Measurements from ENCODE around the gene TBC1D4. TPM values are rescaled to one million over a fixed set of nuclear protein-coding genes. Genes with fewer than 3 reads are reported as not detected.
A peak's percentile ranks its signal among the peaks of the same experiment; 100 is the strongest.

Gene TBC1D4
- total RNA-seq, 1 donor from 2014 or later: 5.3 TPM

DNA sequence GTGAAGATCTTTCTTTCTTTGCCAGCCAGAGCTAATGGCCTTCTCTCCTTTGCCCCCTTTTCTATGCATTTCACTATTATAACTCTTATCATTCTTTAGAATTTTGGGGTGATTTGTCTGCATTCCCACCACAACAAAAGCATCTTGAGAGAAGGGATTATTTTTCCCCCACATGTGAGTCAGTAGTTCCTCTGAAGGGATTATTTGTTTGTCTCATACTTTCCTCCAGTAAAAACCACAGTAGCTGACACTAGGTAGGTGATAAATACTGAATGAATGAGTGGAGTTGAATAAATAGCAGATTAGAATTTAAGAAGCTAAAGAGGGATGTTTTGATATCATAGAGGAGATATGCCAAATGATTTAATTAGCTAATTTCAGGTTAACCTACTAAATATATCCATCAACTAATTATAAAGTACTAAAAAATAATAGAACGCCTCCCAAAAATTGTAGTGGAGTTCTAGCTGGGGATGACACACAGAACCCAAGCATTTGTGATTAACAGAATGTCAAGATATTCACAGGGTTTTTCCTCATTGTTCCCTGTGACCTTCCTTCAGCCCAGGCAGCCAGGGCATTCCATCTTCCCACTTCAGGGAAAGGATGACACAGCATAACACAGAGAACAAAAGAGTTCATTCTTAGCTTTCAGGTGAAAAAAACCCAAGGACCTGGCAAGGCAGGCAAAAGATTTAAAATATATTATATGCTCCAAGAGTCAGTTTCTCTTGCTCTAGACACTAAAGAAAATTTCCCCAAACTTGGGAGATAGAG is 3.5 kb upstream of the TBC1D4 start:
- H3K4me3 Mint-ChIP-seq (ENCODE audit: unreplicated experiment): no peak overlapping the region
- H3K27me3 Mint-ChIP-seq (ENCODE audit: unreplicated experiment): no peaks in the 10 kb centered on the region
- H3K9me3 Mint-ChIP-seq (ENCODE audit: unreplicated experiment): no peaks in the 10 kb centered on the region
- no peaks in the 10 kb centered on the region for H3K36me3 Mint-ChIP-seq (ENCODE audit: unreplicated experiment)
- H3K4me1 Mint-ChIP-seq (ENCODE audit: unreplicated experiment): peaks cover 15% of the 10 kb centered on the region
- DNase-seq (ENCODE audit: extremely low spot score, unreplicated experiment): no peak
- H3K27ac Mint-ChIP-seq (ENCODE audit: unreplicated experiment): no peak overlapping the region
- TF ChIP-seq, protein P1, sequence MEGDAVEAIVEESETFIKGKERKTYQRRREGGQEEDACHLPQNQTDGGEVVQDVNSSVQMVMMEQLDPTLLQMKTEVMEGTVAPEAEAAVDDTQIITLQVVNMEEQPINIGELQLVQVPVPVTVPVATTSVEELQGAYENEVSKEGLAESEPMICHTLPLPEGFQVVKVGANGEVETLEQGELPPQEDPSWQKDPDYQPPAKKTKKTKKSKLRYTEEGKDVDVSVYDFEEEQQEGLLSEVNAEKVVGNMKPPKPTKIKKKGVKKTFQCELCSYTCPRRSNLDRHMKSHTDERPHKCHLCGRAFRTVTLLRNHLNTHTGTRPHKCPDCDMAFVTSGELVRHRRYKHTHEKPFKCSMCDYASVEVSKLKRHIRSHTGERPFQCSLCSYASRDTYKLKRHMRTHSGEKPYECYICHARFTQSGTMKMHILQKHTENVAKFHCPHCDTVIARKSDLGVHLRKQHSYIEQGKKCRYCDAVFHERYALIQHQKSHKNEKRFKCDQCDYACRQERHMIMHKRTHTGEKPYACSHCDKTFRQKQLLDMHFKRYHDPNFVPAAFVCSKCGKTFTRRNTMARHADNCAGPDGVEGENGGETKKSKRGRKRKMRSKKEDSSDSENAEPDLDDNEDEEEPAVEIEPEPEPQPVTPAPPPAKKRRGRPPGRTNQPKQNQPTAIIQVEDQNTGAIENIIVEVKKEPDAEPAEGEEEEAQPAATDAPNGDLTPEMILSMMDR (IDR thresholded peaks at IDR 0.05): no peak

DNA sequence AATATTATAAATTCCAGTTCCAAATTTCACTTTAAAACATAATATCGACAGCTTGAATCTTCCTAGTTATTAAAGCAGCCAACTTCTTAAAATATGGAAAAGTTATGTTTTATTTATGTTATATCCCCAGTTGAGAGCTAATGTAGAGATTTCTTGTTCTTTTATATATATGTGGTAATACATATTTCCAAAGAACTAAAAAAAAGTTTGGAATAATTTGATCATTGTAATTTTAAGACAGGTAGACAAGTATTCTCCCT is 781 bp upstream of the TBC1D4 start:
- no peaks in the 10 kb centered on the region for H3K36me3 Mint-ChIP-seq (ENCODE audit: unreplicated experiment)
- peak overlapping the region; percentile 97 for H3K4me3 Mint-ChIP-seq (ENCODE audit: unreplicated experiment)
- no peaks in the 10 kb centered on the region for H3K9me3 Mint-ChIP-seq (ENCODE audit: unreplicated experiment)
- peaks cover 21% of the 10 kb centered on the region for H3K4me1 Mint-ChIP-seq (ENCODE audit: unreplicated experiment)
- TF ChIP-seq, protein P1 (IDR thresholded peaks at IDR 0.05): no peak
- DNase-seq (ENCODE audit: extremely low spot score, unreplicated experiment): no peak
- H3K27ac Mint-ChIP-seq (ENCODE audit: unreplicated experiment): peak overlapping the region; percentile 86
- H3K27me3 Mint-ChIP-seq (ENCODE audit: unreplicated experiment): no peaks in the 10 kb centered on the region

DNA sequence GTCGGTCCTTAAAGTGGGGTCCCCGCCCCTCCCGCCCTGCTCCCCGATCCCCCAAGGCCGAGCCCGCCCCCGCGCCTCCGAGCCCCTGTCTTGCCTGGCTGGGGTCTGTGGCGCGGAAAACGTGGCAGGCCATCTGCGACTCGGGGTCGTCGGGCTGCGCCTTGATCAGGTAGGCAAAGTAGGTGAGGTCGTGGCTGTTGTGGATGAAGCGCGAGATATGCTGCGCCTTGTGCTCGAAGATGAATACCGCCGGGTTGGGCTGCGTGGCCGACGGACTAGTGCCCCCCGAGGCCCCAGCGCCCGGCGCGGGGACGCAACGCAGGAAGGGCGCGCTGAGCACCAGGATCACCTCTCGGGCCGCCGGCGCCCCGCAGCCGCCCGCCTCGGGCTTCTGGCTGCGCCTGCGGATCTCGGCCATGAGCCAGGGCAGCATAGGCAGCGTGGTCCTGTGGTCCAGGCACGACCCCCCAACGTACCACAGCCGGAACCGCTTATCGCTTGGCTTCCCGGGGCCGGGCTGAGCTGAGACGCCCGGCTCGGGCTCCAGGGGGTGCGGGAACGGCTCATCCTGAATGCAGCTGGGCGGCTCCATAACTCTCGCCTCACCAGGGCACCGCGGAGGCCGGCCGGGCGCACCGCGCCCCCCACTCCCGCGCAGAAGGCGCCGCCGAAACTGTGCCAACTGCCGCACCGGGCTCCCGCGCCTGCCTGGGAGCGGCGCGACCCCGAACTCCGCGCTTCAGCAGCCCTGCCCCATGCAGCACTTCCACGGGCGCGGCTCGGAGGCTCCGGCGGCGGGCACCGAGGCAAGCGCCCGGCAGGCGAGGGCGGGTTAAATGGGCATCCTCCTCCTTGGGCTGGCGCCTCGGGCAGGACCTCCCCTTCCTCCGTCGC is 546 bp downstream of the TBC1D4 start:
- TF ChIP-seq, protein P1 (IDR thresholded peaks at IDR 0.05): no peak
- peak overlapping the region; percentile 84 for H3K4me3 Mint-ChIP-seq (ENCODE audit: unreplicated experiment)
- H3K9me3 Mint-ChIP-seq (ENCODE audit: unreplicated experiment): no peaks in the 10 kb centered on the region
- peak overlapping the region; percentile 3 for H3K27ac Mint-ChIP-seq (ENCODE audit: unreplicated experiment)
- peak; percentile 84 for DNase-seq (ENCODE audit: extremely low spot score, unreplicated experiment)
- H3K36me3 Mint-ChIP-seq (ENCODE audit: unreplicated experiment): no peaks in the 10 kb centered on the region
- H3K27me3 Mint-ChIP-seq (ENCODE audit: unreplicated experiment): no peaks in the 10 kb centered on the region
- peaks cover 21% of the 10 kb centered on the region for H3K4me1 Mint-ChIP-seq (ENCODE audit: unreplicated experiment)

DNA sequence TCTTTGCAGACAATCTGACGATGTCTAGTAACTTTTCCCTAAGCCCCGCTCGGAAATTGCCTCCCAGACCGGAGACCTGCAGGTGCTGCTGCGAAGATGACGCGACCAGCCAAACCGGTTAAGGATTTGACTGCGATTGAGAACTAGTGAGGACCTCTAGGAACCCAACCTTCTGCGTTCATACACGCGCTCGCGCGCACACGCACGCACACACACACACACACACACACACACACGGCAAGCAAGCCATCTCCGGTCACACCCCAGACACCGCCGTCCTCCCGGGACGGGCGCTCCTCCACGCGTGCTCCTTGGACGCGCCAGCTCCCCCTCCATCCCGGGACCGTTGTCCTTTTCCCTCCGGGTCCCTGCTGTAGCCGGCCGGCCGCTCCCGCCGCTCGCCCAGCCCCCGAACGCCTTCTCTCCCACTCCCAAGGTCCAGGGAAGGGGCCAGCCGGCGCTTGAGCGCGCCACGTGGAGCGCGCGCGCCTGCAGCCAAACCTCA is 1.2 kb downstream of the TBC1D4 start:
- Mint-ChIP-seq H3K4me1 (ENCODE audit: unreplicated experiment) (peaks cover 21% of the 10 kb centered on the region), H3K9me3 (ENCODE audit: unreplicated experiment) (no peaks in the 10 kb centered on the region), H3K36me3 (ENCODE audit: unreplicated experiment) (no peaks in the 10 kb centered on the region), H3K27ac (ENCODE audit: unreplicated experiment) (peak overlapping the region; percentile 3), H3K27me3 (ENCODE audit: unreplicated experiment) (no peaks in the 10 kb centered on the region), H3K4me3 (ENCODE audit: unreplicated experiment) (peak overlapping the region; percentile 84)
- DNase-seq (ENCODE audit: extremely low spot score, unreplicated experiment): no peak
- TF ChIP-seq, protein P1 (IDR thresholded peaks at IDR 0.05): no peak

Data from osteocyte (in vitro differentiated cells).